Mammary epithelial cell (primary cell): ENCODE measurements around the gene C19orf53.

ENCODE experiments used
- EZH2 ChIP-seq: IDR thresholded peaks from 2 replicates; pipeline ENCODE4 v1.6.1; 2012; ENCODE audit warnings: low read length, inconsistent platforms, borderline replicate concordance
- TF ChIP-seq, protein P1 (sequence below), 2 donors: IDR thresholded peaks in 1 of 2; conservative IDR thresholded peaks in 1 of 2; 2 replicates each; pipeline ENCODE4 v1.5.1; 2011 to 2012; ENCODE audit warnings: inconsistent platforms in 2 of 2, low read length in 2 of 2, mild to moderate bottlenecking in 2 of 2, control low read depth in 1 of 2, low read depth in 1 of 2; ENCODE audit not compliant: insufficient read depth in 1 of 2; ENCODE audit errors: extremely low read depth in 1 of 2

DNA sequence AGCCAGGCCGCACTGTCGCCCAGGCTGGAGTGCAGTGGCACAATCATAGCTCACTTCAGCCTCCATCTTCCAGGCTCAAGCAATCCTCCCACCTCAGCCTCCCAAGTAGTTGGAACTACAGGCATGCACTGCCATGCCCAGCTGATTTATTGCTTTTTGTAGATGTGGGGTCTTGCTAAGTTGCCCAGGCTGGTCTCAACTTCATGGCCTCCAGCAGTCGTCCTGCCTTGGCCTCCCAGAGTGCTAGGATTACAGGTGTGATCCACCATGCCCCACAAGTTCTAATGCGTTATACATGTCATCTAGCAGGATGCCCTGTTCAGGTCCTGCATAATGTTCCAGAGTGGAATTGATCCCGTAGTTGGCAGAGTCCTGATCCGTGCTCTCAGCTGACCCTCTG lies 4.6 kb downstream of the C19orf53 start:
- TF ChIP-seq, protein P1, sequence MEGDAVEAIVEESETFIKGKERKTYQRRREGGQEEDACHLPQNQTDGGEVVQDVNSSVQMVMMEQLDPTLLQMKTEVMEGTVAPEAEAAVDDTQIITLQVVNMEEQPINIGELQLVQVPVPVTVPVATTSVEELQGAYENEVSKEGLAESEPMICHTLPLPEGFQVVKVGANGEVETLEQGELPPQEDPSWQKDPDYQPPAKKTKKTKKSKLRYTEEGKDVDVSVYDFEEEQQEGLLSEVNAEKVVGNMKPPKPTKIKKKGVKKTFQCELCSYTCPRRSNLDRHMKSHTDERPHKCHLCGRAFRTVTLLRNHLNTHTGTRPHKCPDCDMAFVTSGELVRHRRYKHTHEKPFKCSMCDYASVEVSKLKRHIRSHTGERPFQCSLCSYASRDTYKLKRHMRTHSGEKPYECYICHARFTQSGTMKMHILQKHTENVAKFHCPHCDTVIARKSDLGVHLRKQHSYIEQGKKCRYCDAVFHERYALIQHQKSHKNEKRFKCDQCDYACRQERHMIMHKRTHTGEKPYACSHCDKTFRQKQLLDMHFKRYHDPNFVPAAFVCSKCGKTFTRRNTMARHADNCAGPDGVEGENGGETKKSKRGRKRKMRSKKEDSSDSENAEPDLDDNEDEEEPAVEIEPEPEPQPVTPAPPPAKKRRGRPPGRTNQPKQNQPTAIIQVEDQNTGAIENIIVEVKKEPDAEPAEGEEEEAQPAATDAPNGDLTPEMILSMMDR (conservative IDR thresholded peaks at IDR 0.05 in 1 of 2, IDR thresholded peaks at IDR 0.05 in 1 of 2; ENCODE audit: extremely low read depth in 1 of 2, insufficient read depth in 1 of 2, low read depth in 1 of 2, low read length in 2 of 2) = no peak
- no peak for TF ChIP-seq EZH2
